Measurements from ENCODE around the gene ANXA6. TPM values are rescaled to one million over a fixed set of nuclear protein-coding genes. Genes with fewer than 3 reads are reported as not detected.

Gene ANXA6
- total RNA-seq, 1 experiment from 2014 or later, result 16.4 TPM

- Mint-ChIP-seq H3K27ac (ENCODE audit: unreplicated experiment) (no peak overlapping the region), H3K4me1 (ENCODE audit: low read depth, unreplicated experiment) (peaks cover 10% of the 10 kb centered on the region), H3K9me3 (ENCODE audit: low read depth, unreplicated experiment) (no peaks in the 10 kb centered on the region), H3K36me3 (ENCODE audit: insufficient read depth, unreplicated experiment) (peaks cover 12% of the 10 kb centered on the region), H3K4me3 (ENCODE audit: low read depth, unreplicated experiment) (no peak overlapping the region), H3K27me3 (ENCODE audit: unreplicated experiment) (peaks cover 13% of the 10 kb centered on the region)
- DNase-seq, result no peak
- no TSS peak for BruUV-seq (replicated peaks)
- no peak for TF ChIP-seq CTCF (IDR thresholded peaks at IDR 0.05; ENCODE audit: unreplicated experiment)
- CTCF ChIA-PET, result interaction anchor here (1.0 kb wide), 1 partner anchor 28 kb away, joined by 4 read pairs; no protein-coding TSS in a partner anchor
- intact Hi-C loops (cut with micrococcal nuclease; ENCODE audit: unreplicated experiment), result no loop called here
These were observed 3.8 kb downstream of the ANXA6 start for GRCh38 chr5:151153766-151154272.

- no peaks in the 10 kb centered on the region for H3K9me3 Mint-ChIP-seq (ENCODE audit: low read depth, unreplicated experiment)
- no TSS peak for BruUV-seq (replicated peaks)
- peaks cover 12% of the 10 kb centered on the region for H3K36me3 Mint-ChIP-seq (ENCODE audit: insufficient read depth, unreplicated experiment)
- DNase-seq, result no peak
- H3K27ac Mint-ChIP-seq (ENCODE audit: unreplicated experiment), result no peak overlapping the region
- no peak overlapping the region for H3K4me3 Mint-ChIP-seq (ENCODE audit: low read depth, unreplicated experiment)
- no peak for TF ChIP-seq CTCF (IDR thresholded peaks at IDR 0.05; ENCODE audit: unreplicated experiment)
- intact Hi-C loops (cut with micrococcal nuclease; ENCODE audit: unreplicated experiment), result no loop called here
- H3K4me1 Mint-ChIP-seq (ENCODE audit: low read depth, unreplicated experiment), result peaks cover 6% of the 10 kb centered on the region
- CTCF ChIA-PET, result interaction anchor here (1.4 kb wide), 1 partner anchor 27 kb away, joined by 5 read pairs; no protein-coding TSS in a partner anchor
- H3K27me3 Mint-ChIP-seq (ENCODE audit: unreplicated experiment), result peaks cover 8% of the 10 kb centered on the region
These were observed 4.3 kb downstream of the ANXA6 start for GRCh38 chr5:151153300-151153699.

GRCh38 chr5:151151793-151152192 is 5.8 kb downstream of the ANXA6 start:
- intact Hi-C loops (cut with micrococcal nuclease; ENCODE audit: unreplicated experiment), result no loop called here
- CTCF ChIA-PET, result interaction anchor here (1.4 kb wide), 1 partner anchor 26 kb away, joined by 5 read pairs; no protein-coding TSS in a partner anchor
- no peaks in the 10 kb centered on the region for H3K9me3 Mint-ChIP-seq (ENCODE audit: low read depth, unreplicated experiment)
- H3K36me3 Mint-ChIP-seq (ENCODE audit: insufficient read depth, unreplicated experiment), result no peaks in the 10 kb centered on the region
- H3K27me3 Mint-ChIP-seq (ENCODE audit: unreplicated experiment), result no peaks in the 10 kb centered on the region
- H3K4me3 Mint-ChIP-seq (ENCODE audit: low read depth, unreplicated experiment), result no peak overlapping the region
- TF ChIP-seq CTCF (IDR thresholded peaks at IDR 0.05; ENCODE audit: unreplicated experiment), result no peak
- no peak for DNase-seq
- no TSS peak for BruUV-seq (replicated peaks)
- no peak overlapping the region for H3K27ac Mint-ChIP-seq (ENCODE audit: unreplicated experiment)
- H3K4me1 Mint-ChIP-seq (ENCODE audit: low read depth, unreplicated experiment), result no peaks in the 10 kb centered on the region

GRCh38 chr5:151151263-151151660 is 6.3 kb downstream of the ANXA6 start:
- Mint-ChIP-seq H3K36me3 (ENCODE audit: insufficient read depth, unreplicated experiment) (no peaks in the 10 kb centered on the region), H3K27me3 (ENCODE audit: unreplicated experiment) (no peaks in the 10 kb centered on the region), H3K9me3 (ENCODE audit: low read depth, unreplicated experiment) (no peaks in the 10 kb centered on the region), H3K27ac (ENCODE audit: unreplicated experiment) (no peak overlapping the region), H3K4me1 (ENCODE audit: low read depth, unreplicated experiment) (no peaks in the 10 kb centered on the region), H3K4me3 (ENCODE audit: low read depth, unreplicated experiment) (no peak overlapping the region)
- no TSS peak for BruUV-seq (replicated peaks)
- TF ChIP-seq CTCF (IDR thresholded peaks at IDR 0.05; ENCODE audit: unreplicated experiment), result no peak
- no peak for DNase-seq
- CTCF ChIA-PET, result interaction anchor here (2.5 kb wide), 1 partner anchor 25 kb away, joined by 10 read pairs; no protein-coding TSS in a partner anchor
- intact Hi-C loops (cut with micrococcal nuclease; ENCODE audit: unreplicated experiment), result no loop called here

Measured in Calu3 (cell line).